Measurements from ENCODE around the gene APIP.

APIP gene

GRCh38 chr11:34855754-34856095 is 60.5 kb downstream of the APIP start:
- H3K9ac ChIP-seq (ENCODE audit: low read depth, low read length) = no peak overlapping the region
- no peaks in the 10 kb centered on the region for H3K9me3 ChIP-seq (ENCODE audit: insufficient read depth, low read depth, low read length)
- H3K27ac ChIP-seq (ENCODE audit: low read length) = no peak overlapping the region
- H3K27me3 ChIP-seq (ENCODE audit: insufficient read depth, low read length) = no peaks in the 10 kb centered on the region
- no peak overlapping the region for H3K4me3 ChIP-seq (ENCODE audit: low read length)
- no peaks in the 10 kb centered on the region; the same call in 1 of the 2 replicates for H3K4me1 ChIP-seq (ENCODE audit: insufficient read depth, low read length)
- H3K36me3 ChIP-seq (ENCODE audit: insufficient read depth, low read depth, low read length) = no peaks in the 10 kb centered on the region; the same call in 1 of the 2 replicates

DNA sequence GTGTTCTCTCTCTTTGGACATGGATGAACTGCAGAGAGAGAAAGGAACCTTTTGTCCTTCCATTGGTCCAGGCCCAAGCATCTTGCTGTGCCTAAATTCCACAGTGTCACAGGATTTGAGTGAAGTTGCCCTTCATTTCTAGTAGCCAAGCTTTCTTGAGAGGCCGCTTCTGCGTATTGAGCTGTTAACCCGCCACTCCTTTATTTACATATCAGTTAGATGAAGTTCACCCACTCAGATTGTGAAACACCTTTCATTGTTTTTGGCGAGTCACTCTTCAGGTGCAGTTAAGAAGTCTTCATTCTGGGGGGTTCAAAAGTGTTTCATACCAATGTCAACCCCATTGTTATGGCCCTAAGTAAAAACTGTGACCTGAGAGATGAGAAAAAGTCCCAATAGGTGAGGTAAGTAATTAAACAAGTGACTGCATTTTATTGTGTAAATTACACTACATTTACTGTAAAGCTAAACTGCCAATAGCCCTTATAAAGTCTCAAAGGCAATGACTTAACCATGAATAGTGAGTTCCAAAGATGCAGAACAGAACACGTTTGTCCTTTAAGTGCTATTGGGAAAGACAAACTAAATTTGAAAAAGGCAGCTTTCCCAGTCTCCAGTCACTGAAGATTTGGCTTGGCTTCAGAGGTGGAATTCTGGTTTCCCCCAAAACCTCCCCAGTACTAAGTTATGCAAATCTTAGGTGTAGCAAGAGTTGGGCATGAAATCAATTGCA is 61.0 kb downstream of the APIP start:
- no peak overlapping the region for H3K27ac ChIP-seq (ENCODE audit: low read length)
- H3K4me3 ChIP-seq (ENCODE audit: low read length) = no peak overlapping the region
- H3K9me3 ChIP-seq (ENCODE audit: insufficient read depth, low read depth, low read length) = no peaks in the 10 kb centered on the region
- H3K4me1 ChIP-seq (ENCODE audit: insufficient read depth, low read length) = no peaks in the 10 kb centered on the region; the same call in 1 of the 2 replicates
- H3K36me3 ChIP-seq (ENCODE audit: insufficient read depth, low read depth, low read length) = no peaks in the 10 kb centered on the region; the same call in 1 of the 2 replicates
- no peaks in the 10 kb centered on the region for H3K27me3 ChIP-seq (ENCODE audit: insufficient read depth, low read length)
- no peak overlapping the region for H3K9ac ChIP-seq (ENCODE audit: low read depth, low read length)

DNA sequence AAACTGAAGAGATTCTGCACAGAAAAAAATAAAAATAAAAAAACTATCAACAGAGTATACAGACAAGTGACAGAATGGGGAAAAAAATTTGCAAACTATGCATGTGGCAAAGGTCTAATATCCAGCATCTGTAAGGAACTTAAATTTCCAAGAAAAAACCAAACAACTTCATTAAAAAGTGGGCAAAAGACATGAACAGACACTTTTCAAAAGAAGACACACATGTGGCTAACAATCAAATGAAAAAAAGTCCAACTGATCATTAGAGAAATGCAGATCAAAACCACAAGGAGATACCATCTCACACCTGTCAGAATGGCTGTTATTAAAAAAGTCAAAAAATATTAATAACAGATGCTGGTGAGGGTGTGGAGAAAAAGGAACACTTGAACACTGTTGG is 64.3 kb downstream of the APIP start:
- H3K9ac ChIP-seq (ENCODE audit: low read depth, low read length) = no peak overlapping the region
- no peak overlapping the region for H3K27ac ChIP-seq (ENCODE audit: low read length)
- H3K4me1 ChIP-seq (ENCODE audit: insufficient read depth, low read length) = no peaks in the 10 kb centered on the region; the same call in 1 of the 2 replicates
- H3K9me3 ChIP-seq (ENCODE audit: insufficient read depth, low read depth, low read length) = no peaks in the 10 kb centered on the region
- H3K27me3 ChIP-seq (ENCODE audit: insufficient read depth, low read length) = no peaks in the 10 kb centered on the region
- H3K36me3 ChIP-seq (ENCODE audit: insufficient read depth, low read depth, low read length) = no peaks in the 10 kb centered on the region; the same call in 1 of the 2 replicates
- H3K4me3 ChIP-seq (ENCODE audit: low read length) = no peak overlapping the region

- Histone ChIP-seq H3K4me1 (ENCODE audit: insufficient read depth, low read length) (no peaks in the 10 kb centered on the region; the same call in 1 of the 2 replicates), H3K4me3 (ENCODE audit: low read length) (no peak overlapping the region), H3K9me3 (ENCODE audit: insufficient read depth, low read depth, low read length) (no peaks in the 10 kb centered on the region), H3K27me3 (ENCODE audit: insufficient read depth, low read length) (no peaks in the 10 kb centered on the region), H3K9ac (ENCODE audit: low read depth, low read length) (no peak overlapping the region), H3K27ac (ENCODE audit: low read length) (no peak overlapping the region), H3K36me3 (ENCODE audit: insufficient read depth, low read depth, low read length) (no peaks in the 10 kb centered on the region; the same call in 1 of the 2 replicates)
These were observed 65.8 kb downstream of the APIP start for GRCh38 chr11:34850334-34850733.

GRCh38 chr11:34846467-34846866 is 69.7 kb downstream of the APIP start:
- H3K9me3 ChIP-seq (ENCODE audit: insufficient read depth, low read depth, low read length) = no peaks in the 10 kb centered on the region
- no peaks in the 10 kb centered on the region for H3K27me3 ChIP-seq (ENCODE audit: insufficient read depth, low read length)
- H3K4me3 ChIP-seq (ENCODE audit: low read length) = no peak overlapping the region
- no peaks in the 10 kb centered on the region for H3K36me3 ChIP-seq (ENCODE audit: insufficient read depth, low read depth, low read length)
- H3K27ac ChIP-seq (ENCODE audit: low read length) = no peak overlapping the region
- H3K9ac ChIP-seq (ENCODE audit: low read depth, low read length) = no peak overlapping the region
- no peaks in the 10 kb centered on the region for H3K4me1 ChIP-seq (ENCODE audit: insufficient read depth, low read length)

- Histone ChIP-seq H3K4me1 (ENCODE audit: insufficient read depth, low read length) (no peaks in the 10 kb centered on the region), H3K9me3 (ENCODE audit: insufficient read depth, low read depth, low read length) (no peaks in the 10 kb centered on the region), H3K27me3 (ENCODE audit: insufficient read depth, low read length) (no peaks in the 10 kb centered on the region), H3K27ac (ENCODE audit: low read length) (no peak overlapping the region), H3K36me3 (ENCODE audit: insufficient read depth, low read depth, low read length) (no peaks in the 10 kb centered on the region), H3K9ac (ENCODE audit: low read depth, low read length) (no peak overlapping the region), H3K4me3 (ENCODE audit: low read length) (no peak overlapping the region)
These were observed 71.6 kb downstream of the APIP start for GRCh38 chr11:34844463-34845112.

DNA sequence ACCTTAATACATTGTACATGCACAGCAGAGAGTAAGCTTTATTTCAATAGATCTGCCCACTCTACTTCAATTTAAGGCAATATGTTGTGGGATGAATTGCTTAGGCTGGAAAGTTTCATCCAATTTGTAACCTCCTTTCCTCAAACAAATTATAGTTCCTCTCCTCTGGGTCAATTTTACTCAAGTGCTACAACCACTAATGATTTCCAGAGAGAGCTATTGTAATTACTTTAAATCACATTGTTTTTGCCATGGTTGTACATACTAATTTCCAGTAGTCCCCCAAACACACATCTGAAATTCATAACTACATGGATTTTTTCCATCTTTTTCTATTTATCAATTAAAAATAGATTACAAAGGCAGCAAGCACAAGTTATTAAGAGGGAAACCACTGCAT is 72.9 kb downstream of the APIP start:
- no peaks in the 10 kb centered on the region for H3K4me1 ChIP-seq (ENCODE audit: insufficient read depth, low read length)
- H3K27ac ChIP-seq (ENCODE audit: low read length) = no peak overlapping the region
- H3K9me3 ChIP-seq (ENCODE audit: insufficient read depth, low read depth, low read length) = no peaks in the 10 kb centered on the region
- H3K27me3 ChIP-seq (ENCODE audit: insufficient read depth, low read length) = no peaks in the 10 kb centered on the region
- H3K9ac ChIP-seq (ENCODE audit: low read depth, low read length) = no peak overlapping the region
- no peak overlapping the region for H3K4me3 ChIP-seq (ENCODE audit: low read length)
- H3K36me3 ChIP-seq (ENCODE audit: insufficient read depth, low read depth, low read length) = no peaks in the 10 kb centered on the region

GRCh38 chr11:34840736-34841386 is 75.3 kb downstream of the APIP start:
- no peak overlapping the region for H3K9ac ChIP-seq (ENCODE audit: low read depth, low read length)

GRCh38 chr11:34839969-34840368 is 76.2 kb downstream of the APIP start:
- Histone ChIP-seq H3K9ac (ENCODE audit: low read depth, low read length) (no peak overlapping the region), H3K4me3 (ENCODE audit: low read length) (no peak overlapping the region), H3K4me1 (ENCODE audit: insufficient read depth, low read length) (no peaks in the 10 kb centered on the region), H3K36me3 (ENCODE audit: insufficient read depth, low read depth, low read length) (no peaks in the 10 kb centered on the region), H3K9me3 (ENCODE audit: insufficient read depth, low read depth, low read length) (no peaks in the 10 kb centered on the region), H3K27me3 (ENCODE audit: insufficient read depth, low read length) (no peaks in the 10 kb centered on the region), H3K27ac (ENCODE audit: low read length) (no peak overlapping the region)

More at GRCh38 chr11:34840736-34841386, 75.3 kb downstream of the APIP start:
- Histone ChIP-seq H3K4me1 (ENCODE audit: insufficient read depth, low read length) (no peaks in the 10 kb centered on the region), H3K9me3 (ENCODE audit: insufficient read depth, low read depth, low read length) (no peaks in the 10 kb centered on the region), H3K4me3 (ENCODE audit: low read length) (no peak overlapping the region), H3K27me3 (ENCODE audit: insufficient read depth, low read length) (no peaks in the 10 kb centered on the region), H3K27ac (ENCODE audit: low read length) (no peak overlapping the region), H3K36me3 (ENCODE audit: insufficient read depth, low read depth, low read length) (no peaks in the 10 kb centered on the region)

- Histone ChIP-seq H3K27ac (ENCODE audit: low read length) (no peak overlapping the region), H3K4me1 (ENCODE audit: insufficient read depth, low read length) (no peaks in the 10 kb centered on the region), H3K27me3 (ENCODE audit: insufficient read depth, low read length) (no peaks in the 10 kb centered on the region), H3K4me3 (ENCODE audit: low read length) (no peak overlapping the region), H3K9ac (ENCODE audit: low read depth, low read length) (no peak overlapping the region), H3K9me3 (ENCODE audit: insufficient read depth, low read depth, low read length) (no peaks in the 10 kb centered on the region), H3K36me3 (ENCODE audit: insufficient read depth, low read depth, low read length) (no peaks in the 10 kb centered on the region)
These were observed 79.0 kb downstream of the APIP start for GRCh38 chr11:34836958-34837856.

GRCh38 chr11:34833602-34834001 is 82.6 kb downstream of the APIP start:
- Histone ChIP-seq H3K9ac (ENCODE audit: low read depth, low read length) (no peak overlapping the region), H3K4me3 (ENCODE audit: low read length) (no peak overlapping the region), H3K9me3 (ENCODE audit: insufficient read depth, low read depth, low read length) (no peaks in the 10 kb centered on the region), H3K27ac (ENCODE audit: low read length) (no peak overlapping the region), H3K36me3 (ENCODE audit: insufficient read depth, low read depth, low read length) (no peaks in the 10 kb centered on the region), H3K4me1 (ENCODE audit: insufficient read depth, low read length) (no peaks in the 10 kb centered on the region), H3K27me3 (ENCODE audit: insufficient read depth, low read length) (no peaks in the 10 kb centered on the region)
